Stimulated activated CD4-positive, alpha-beta T cell treated with anti-CD3 and anti-CD28 coated beads, TNF-alpha, amount 100 ng/mL, for 4 hours (primary cell): ENCODE measurements around the gene ARHGAP26.

Experiments
- DNase-seq, 3 experiments: peaks; one replicate each; pipeline ENCODE4 v3.0.0-alpha.2; 2020; ENCODE audit warnings: low read depth in 3 of 3

Gene ARHGAP26

DNA sequence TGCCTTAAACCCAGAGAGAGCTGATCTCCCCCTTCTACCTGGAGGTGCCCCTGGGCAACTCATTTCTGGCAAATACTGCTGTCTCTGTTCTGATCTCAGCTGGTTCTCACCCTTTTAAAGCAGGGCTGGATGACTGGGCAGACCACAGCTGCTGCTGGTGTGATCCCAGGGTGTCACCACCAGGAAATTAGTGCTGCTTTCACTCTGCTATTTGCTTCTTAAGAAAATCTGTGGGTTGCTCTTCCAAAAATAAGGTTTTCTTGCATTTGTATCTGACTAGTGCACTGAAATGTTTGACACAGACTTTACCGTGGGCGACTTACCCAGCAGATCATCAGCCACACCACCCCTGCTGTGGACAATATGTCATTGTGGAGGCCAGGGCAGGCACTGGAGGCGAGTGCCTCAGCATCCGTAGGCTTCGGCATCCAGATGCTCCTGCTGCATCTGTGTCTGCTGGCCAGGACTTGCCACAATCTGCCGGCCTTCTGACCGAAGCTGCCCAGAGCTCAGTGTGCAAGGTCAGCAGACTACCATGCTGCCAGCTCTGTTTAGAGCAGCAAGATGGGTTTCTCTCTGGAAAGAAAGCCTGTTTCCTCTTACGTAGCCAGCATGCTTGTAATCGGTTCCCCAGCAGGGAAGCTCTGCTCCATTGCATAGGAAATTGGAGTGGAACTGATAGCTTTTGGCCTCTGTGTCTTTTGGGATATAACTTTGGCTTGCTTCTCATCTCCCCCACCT is 13.6 kb downstream of the ARHGAP26 start:
- DNase-seq = no peak

DNA sequence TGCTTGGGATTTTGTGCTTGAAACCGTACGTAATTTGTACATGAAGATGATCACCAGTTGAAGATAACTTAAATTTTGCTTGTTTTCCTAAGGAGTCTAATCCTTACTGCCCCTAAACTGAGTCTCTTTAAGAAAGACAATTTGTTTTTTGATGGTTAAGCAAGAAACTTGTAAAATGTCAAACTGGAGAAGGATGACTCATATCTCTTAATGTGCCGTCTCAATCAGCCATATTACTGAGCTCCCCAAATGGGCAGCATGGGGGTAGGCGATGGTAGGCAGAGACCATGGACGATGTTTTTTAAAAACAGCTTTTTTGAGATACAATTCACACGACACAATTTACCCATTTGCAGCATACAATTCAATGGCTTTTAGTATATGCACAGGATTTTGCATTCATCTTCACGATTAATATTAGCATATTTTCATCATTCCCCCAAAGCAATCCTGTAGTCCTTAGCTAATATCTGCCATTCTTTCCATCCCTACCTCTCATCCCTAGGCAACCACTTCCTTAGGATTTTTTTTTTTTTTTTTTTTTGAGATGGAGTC is 14.3 kb downstream of the ARHGAP26 start:
- no peak for DNase-seq

DNA sequence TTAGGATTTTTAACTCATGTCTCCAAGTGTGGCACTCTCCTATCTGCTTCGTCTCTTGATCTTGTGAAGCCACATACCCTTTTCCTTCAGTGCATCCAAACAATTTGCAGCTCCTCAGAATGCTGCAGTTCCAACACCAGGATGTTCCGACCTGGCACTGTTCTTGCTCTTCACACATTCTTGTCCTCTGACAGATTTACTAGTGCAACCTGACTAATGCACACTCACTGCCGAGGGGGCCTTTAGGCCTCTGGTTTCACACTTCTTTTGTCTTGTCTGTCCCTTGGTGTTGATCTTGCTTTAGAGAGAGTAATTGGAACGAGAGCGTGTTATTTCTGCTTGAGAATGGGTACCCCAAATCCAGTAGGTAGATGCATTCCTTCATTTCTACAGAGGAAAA is 15.0 kb downstream of the ARHGAP26 start:
- no peak for DNase-seq

DNA sequence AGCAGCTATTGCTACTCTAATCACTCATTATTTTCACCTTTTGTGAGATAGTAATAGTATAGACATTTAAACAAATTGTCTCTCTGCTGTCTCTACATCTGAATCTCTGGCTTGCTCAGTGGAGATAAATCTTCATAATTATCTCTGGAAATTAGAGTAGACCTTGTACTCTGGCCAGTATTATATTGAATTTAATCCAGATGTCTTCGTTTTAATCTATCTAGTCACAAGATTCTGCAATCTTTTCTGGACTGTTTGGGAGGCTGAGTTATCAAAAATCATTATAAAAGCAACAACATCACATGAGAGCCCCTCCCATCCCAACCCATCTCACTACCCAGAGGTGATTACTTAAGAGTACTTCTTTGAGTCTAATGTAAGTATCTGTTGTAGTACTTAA is 19.0 kb downstream of the ARHGAP26 start:
- no peak for DNase-seq

DNA sequence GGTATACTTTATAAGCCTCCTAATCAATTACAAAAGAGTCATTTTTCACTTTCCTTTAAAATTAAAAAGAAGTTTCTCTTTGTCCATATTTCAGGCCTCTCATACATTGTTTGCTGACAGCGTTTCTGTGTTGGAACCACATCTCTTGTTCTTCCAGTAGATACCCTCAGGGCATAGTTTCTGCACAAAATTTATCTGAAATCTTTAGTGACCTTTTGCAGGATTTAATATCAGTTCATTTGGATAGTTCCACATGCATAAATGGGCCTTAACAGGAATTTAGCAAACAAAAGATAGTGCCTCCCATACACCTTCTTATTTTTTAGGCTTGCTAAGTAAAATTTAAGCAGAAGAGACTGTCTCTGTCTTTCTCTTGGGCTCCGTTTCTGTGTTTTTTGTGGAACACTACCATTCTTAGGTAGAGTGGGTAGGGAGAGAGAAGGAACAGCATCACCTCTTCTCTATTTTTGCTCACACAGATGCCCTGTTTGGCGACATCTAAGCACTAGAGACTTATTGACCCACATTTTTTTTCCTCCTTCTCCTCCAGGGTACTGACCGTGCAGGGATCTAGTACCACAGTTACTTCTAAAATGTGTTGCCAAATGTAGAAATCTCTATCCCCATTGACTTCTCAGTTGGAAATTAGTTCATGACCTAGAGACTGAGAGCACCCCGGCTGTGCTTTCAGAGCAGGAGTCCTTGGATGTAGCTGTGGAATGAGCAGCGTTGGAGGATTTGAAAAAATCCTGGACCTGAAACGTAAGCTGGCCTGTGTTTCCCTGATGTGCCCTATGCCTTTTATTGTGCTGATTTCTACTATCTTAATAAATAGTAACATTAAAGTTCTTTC is 22.1 kb downstream of the ARHGAP26 start:
- DNase-seq = no peak

DNA sequence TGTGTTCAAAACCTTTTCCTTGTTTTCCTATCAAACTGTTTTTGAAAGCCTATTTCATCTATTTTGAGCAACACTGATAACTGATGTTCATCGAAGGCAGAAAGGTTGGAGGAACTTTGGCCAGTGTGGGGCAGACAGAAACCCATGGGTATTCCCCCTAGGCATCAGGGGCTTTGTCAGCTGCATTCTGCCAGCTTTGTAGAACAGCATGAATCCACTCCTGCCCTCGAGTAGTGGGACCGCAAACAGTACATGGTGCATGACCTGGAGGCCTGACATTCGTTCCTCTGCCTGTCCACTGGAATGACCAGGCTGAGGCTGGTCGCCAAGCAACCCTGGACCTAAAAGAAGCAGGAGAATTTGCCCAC is 22.7 kb downstream of the ARHGAP26 start:
- no peak for DNase-seq

DNA sequence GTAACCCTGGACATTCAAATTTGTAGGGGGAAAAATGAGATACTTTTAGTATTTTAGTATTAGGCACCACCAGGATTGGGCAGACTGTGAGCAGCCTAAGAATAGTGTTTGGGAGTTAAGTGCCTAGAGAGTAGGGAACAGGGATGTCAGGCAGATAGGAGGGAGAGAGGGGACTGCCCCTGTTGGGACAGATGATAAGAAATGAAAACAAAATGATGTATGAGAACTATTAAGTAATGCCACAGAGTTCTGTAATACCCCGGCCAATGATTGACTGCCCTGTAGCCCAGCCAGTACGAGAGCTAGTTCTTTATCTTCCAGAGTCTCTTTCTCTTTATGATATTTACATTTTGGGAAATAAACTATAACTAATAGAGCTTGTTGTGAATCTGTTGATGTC is 24.4 kb downstream of the ARHGAP26 start:
- no peak for DNase-seq

DNA sequence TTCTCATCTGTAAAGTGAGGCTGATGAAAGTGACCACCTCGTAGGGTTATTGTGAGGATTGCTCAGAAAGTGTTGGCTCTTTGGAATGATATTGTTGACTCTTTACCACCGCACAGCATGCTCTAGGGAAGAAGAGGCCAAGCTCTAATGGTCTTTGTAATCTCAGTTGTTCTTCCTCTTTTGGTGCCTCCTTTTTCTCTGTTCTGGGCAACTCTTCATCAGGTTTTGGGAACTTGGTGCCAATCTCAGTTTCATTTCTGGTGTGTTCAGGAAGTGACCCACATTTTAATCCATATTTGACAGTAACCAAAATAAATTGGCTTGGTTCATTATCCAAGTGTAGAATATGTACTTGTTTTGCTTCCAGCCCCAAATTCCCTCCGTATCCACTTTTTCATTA is 25.1 kb downstream of the ARHGAP26 start:
- DNase-seq = no peak

DNA sequence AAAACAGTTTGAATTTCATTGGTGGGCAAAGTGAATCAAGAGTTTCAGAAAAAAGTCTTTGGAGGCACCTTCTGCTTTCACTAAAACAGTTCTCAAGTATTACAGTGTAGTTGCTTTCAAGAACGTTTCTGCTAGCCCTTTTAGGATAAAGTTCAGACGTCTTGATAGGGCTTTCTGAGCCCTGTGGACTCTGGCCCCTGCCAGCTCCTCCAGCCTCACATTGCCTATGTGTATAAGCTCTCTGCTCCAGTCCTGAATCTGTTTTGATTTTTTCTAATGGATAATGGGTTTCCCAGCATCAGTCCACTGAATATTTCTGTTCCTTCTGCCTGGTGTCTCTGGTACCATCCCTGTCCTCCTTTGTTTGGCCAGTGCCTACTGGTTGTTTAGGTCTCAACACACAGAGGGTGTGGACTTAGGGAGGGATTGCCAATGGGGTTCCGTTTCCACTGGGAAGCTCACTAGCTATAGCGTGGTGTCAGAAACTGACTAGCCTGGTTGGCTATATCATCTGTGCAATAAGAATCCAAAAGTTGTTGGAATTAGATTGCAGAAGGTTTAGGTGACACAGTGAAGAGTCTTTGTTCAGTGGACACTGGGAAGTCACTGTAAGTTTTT is 26.4 kb downstream of the ARHGAP26 start:
- no peak for DNase-seq

DNA sequence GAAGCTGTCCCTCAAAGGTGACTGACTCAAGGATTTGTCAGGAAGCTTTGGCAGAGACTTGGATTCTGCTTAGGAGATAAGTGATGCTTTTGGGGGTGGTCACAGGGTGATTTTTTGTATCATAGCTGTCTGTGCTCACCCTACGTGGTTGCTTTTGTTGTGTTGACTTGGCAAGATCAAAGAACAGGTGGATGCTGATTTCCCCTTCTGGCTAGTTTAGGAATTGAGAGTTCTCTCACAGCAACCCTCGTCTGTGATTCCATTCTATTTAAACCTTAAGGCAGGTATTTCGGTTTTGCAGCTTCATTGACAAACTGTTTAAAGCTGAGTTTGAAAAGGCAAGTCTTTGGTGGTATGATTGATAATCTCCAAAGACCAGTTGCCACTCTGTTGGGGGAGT is 27.2 kb downstream of the ARHGAP26 start:
- no peak for DNase-seq

DNA sequence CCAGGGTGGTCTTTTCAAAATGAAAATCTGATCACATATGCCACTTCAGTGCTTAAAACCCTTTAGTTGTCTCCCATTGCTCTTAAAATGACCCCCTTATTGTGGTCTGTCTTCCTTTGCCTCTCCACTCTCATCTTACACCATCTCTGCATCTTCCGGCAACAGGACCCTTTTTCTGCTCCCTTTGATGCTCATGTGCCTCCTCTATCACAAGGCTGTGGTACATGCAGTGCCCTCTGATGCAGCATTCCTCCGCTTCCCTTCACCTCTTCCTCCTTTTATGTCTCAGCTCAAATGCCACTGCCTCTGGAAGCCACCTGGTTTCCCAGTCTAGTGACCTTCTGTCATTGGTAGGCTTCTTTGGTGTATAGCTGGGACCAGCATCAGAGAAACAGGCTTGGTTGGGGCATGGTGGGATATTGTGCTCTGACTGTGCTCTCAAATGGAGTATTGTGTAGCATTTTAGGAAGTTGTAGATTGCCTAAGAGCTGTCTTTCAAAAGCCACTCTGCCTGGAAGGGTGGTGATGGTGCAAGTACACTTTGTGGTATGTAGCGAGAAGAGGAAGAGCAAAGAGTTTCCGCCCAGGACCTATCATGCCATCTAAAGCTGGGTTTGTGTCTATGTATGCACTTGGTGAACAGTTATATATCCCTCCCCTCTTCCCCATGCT is 28.1 kb downstream of the ARHGAP26 start:
- DNase-seq = no peak

DNA sequence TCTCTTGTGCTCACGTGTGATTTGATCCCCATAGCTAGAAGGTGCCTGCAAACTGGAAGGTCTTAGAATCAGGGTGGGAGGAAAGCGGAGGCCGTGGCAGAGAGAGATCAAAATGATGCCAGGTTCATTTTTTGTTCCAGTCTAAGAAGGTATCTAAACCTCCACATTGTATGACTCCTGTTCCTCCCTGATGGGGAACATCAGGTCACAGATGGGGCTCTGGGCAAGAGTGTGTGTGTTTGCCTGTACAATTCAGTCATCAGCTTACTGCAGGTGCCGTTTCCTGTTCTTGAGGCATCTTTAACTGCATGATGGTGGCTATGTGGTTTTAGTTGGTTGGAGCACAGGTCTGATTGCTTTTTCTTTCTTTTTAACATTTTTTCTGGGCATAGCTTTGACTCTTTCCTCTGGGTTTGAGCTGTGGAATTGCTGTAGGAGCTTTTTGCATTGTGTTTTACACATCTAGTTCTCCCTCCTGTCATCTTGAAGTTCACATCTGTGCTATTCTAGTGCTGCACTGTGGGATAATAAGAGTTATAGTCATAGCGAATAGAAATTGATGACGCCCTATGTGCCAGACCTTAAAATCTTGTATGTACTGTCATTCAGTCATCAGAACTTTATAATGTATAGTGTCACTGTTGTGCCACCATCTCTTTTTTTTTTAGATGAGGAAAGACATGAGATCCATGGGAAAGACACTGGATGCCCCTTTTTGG is 30.8 kb downstream of the ARHGAP26 start:
- DNase-seq = peak in 1 of 3 experiments; percentile 17

DNA sequence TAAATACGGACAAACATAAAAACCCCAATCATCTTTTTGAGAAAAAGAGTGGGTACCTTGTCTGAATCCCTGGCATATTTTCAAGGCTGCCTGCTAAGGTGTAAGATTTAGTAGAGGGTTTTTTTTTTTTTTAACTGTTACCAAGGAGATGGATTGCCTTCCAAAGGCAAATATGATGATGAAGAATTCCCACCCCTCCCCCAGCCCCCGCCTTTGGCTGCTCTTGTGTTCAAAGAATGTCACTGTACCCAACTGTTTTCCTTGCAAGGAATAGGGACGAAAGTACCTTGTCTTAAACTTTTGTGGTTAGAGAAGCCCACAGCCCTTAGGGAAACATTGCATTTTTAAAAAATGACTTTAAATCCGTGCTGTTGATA is 31.3 kb downstream of the ARHGAP26 start:
- no peak for DNase-seq

DNA sequence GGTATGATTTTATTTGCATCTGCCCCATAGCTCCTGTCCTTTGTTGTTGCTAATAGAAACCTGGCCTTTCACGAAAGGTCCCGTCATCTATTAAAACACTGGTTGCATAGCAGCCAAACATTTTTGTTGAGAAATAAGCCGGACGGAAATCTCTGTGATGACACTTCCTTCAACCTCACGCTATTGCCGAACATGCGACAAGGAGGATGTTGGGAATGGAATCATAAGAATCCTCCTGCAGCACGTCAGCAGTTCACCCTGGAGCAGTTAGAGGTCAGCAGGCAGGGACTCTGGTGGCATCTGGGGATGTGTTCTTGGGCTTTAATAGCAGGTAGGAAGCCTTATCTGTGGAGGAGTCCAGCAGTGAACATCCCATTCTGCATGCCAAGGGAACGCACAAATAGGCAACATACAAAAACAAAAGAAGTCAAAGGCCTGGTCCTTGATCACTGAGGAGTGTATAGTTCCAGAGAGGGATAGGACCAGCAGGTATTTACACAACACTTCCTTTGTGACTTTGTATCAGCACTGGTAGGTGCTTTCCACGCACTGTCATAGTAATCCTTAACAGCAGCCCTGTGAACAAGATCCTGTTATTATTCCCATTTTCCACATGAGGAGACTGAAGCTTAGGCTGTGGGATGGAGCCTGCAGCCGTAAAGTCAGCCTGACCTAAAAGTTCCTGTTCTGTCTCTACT is 33.4 kb downstream of the ARHGAP26 start:
- DNase-seq = no peak

DNA sequence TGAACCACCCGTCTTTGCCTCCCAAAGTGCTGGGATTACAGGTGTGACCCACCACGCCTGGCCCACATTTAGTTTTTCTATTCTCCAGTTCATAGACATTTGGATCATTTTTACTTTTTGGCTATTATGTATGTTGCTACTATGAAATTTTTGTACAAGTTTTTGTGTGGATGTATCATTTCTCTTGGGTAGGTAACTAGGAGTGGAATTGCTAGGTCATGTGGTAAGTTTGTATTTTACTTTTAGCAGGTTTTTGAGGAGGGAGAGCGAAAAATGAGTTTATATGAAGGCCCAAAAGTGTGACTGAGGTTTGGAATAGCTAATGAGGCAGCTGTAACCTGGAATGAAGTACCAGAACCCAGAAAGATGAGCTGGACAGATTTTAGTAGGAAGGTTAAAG is 35.2 kb downstream of the ARHGAP26 start:
- no peak for DNase-seq

DNA sequence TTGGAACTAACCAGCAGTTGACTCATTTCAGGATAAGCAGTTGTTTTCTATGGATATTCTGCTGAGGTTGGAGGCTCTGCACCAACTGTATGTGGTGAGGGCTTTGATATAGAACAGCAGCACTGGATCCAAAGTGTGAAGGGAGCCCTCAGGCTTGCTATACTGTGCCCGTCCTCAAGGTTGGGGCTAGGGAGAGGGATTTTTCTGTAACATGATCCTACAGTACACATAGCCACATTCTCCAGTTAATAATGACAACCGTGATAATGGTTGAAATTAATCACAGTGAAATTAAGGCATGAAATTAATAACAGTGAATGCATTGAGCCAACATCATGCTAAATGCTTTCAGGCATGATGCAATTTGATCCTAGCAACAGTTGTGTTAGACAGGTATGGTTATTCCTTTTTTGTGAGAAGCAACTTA is 36.7 kb downstream of the ARHGAP26 start:
- no peak for DNase-seq

DNA sequence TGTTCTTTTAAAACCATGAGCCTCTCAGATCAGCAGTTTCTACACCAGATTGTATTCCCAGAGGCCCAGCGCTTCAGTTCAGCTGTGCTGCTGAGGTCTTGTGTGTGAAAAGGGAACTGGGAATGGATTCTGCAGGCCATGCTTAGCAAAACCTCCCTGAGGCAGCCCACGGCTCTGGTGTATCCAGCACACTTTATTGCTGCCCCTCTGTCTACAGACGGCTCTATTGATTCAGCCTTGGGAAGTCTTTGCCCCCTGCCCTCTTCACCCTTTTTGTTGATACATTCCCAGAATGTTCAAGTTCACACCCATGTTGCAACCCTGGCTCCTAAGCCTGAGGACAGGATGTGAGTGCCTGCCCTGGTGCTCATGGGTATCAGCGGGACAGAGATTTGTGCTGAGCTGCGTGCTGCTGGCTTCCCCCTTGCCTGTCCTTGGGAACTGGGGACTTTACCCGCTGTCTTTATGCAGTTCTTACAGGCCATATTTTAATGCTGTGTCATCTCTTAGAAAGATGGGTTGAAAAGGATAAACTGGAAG is 37.3 kb downstream of the ARHGAP26 start:
- DNase-seq = no peak

DNA sequence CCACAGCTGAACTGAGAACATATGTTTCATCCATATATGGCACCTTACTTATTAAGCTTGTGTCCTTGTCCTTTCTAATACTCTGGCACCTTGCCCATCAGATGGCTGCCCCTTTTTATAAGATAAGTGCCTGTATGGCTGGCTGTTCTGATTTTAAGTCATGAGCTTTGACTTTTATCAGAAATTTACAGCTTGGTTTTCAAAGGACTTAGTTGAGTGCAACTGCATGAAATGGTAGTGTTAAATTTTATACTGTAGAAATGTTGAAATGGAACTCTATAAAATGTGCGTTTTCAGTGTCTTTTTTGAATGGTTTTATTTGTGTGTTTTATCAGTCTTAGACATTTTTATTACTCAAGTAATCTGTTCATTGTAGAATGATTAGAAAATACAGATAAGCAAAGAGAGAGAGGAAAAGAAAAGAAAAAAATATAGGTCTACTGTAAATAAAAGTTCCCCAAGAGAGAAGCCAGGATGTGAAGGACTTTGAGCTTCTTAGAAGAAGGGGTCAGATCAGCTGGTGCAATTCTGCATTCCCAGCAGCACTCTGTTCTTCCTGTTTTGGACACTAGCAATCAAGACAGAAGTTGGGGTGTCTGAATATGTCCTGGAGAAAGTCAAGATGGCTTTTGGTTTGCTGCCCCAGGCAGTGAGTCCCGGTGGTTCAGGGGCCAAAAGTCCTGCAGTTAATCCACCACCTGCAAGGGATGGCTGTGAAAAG is 38.9 kb downstream of the ARHGAP26 start:
- DNase-seq = no peak

DNA sequence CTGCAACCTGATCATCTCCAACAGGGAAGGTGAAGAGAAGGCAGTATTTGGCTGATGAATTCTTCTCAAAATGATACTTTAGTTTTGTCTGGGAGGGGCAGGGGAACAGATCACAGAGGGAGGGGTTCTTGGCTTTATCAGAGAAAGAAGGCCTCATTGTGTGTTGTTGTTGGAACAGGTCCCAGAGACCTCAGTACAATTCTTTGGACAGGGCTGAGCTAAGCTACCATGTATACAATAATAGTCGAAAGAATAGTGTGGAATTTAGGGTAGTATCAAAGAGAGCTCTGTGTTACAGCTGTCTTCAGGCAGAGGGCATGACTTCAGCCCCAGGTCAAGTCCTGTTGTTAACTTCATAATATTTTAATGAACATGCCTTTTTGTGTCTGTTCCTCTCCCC is 39.9 kb downstream of the ARHGAP26 start:
- no peak for DNase-seq
